ENCODE measurements around the gene ACOT7.

The ACOT7 gene

GRCh38 chr1:6361124-6361775 lies 32.3 kb downstream of the ACOT7 start:
- peak overlapping the region; percentile 43 to 60 for H3K9ac ChIP-seq (ENCODE audit: low read depth in 1 of 2, low read length in 2 of 2)
- no peaks in the 10 kb centered on the region for H3K27me3 ChIP-seq (ENCODE audit: control insufficient read depth in 1 of 2, insufficient read depth in 2 of 2, low read length in 2 of 2)
- H3K4me1 ChIP-seq (ENCODE audit: control insufficient read depth in 1 of 2, insufficient read depth in 2 of 2, low read length in 2 of 2) = peaks cover 45 to 60% of the 10 kb centered on the region in 2 donors
- H3K9me3 ChIP-seq (ENCODE audit: control insufficient read depth in 1 of 2, low read length in 2 of 2) = no peaks in the 10 kb centered on the region
- H3K4me3 ChIP-seq (ENCODE audit: low read depth in 1 of 2, low read length in 2 of 2) = peak overlapping the region in 1 of 2 donors; percentile 9
- H3K27ac ChIP-seq (ENCODE audit: low read depth, low read length) = no peak overlapping the region
- H3K36me3 ChIP-seq (ENCODE audit: control insufficient read depth in 1 of 2, insufficient read depth in 2 of 2, low read length in 2 of 2) = no peaks in the 10 kb centered on the region

- Histone ChIP-seq H3K4me1 (ENCODE audit: control insufficient read depth in 1 of 2, insufficient read depth in 2 of 2, low read length in 2 of 2) (peaks cover 45 to 67% of the 10 kb centered on the region in 2 donors), H3K4me3 (ENCODE audit: low read depth in 1 of 2, low read length in 2 of 2) (peak overlapping the region; percentile 56 to 58), H3K36me3 (ENCODE audit: control insufficient read depth in 1 of 2, insufficient read depth in 2 of 2, low read length in 2 of 2) (peaks cover 0 to 5% of the 10 kb centered on the region in 2 donors), H3K27ac (ENCODE audit: low read depth, low read length) (peak overlapping the region; percentile 90), H3K27me3 (ENCODE audit: control insufficient read depth in 1 of 2, insufficient read depth in 2 of 2, low read length in 2 of 2) (no peaks in the 10 kb centered on the region), H3K9me3 (ENCODE audit: control insufficient read depth in 1 of 2, low read length in 2 of 2) (no peaks in the 10 kb centered on the region), H3K9ac (ENCODE audit: low read depth in 1 of 2, low read length in 2 of 2) (peak overlapping the region; percentile 43 to 60)
These were observed 33.0 kb downstream of the ACOT7 start for GRCh38 chr1:6360517-6361070.

- Histone ChIP-seq H3K36me3 (ENCODE audit: control insufficient read depth in 1 of 2, insufficient read depth in 2 of 2, low read length in 2 of 2) (peaks cover 0 to 5% of the 10 kb centered on the region in 2 donors), H3K9ac (ENCODE audit: low read depth in 1 of 2, low read length in 2 of 2) (peak overlapping the region; percentile 43 to 60), H3K4me3 (ENCODE audit: low read depth in 1 of 2, low read length in 2 of 2) (peak overlapping the region; percentile 56 to 58), H3K27ac (ENCODE audit: low read depth, low read length) (peak overlapping the region; percentile 90), H3K4me1 (ENCODE audit: control insufficient read depth in 1 of 2, insufficient read depth in 2 of 2, low read length in 2 of 2) (peaks cover 45 to 72% of the 10 kb centered on the region in 2 donors), H3K9me3 (ENCODE audit: control insufficient read depth in 1 of 2, low read length in 2 of 2) (no peaks in the 10 kb centered on the region), H3K27me3 (ENCODE audit: control insufficient read depth in 1 of 2, insufficient read depth in 2 of 2, low read length in 2 of 2) (no peaks in the 10 kb centered on the region)
These were observed 33.5 kb downstream of the ACOT7 start for GRCh38 chr1:6360117-6360496.

GRCh38 chr1:6359216-6360116 lies 34.1 kb downstream of the ACOT7 start:
- Histone ChIP-seq H3K4me3 (ENCODE audit: low read depth in 1 of 2, low read length in 2 of 2) (peak overlapping the region; percentile 56 to 58), H3K36me3 (ENCODE audit: control insufficient read depth in 1 of 2, insufficient read depth in 2 of 2, low read length in 2 of 2) (peaks cover 0 to 5% of the 10 kb centered on the region in 2 donors), H3K27ac (ENCODE audit: low read depth, low read length) (peak overlapping the region; percentile 90), H3K4me1 (ENCODE audit: control insufficient read depth in 1 of 2, insufficient read depth in 2 of 2, low read length in 2 of 2) (peaks cover 49 to 77% of the 10 kb centered on the region in 2 donors), H3K9ac (ENCODE audit: low read depth in 1 of 2, low read length in 2 of 2) (peak overlapping the region; percentile 43 to 60), H3K27me3 (ENCODE audit: control insufficient read depth in 1 of 2, insufficient read depth in 2 of 2, low read length in 2 of 2) (no peaks in the 10 kb centered on the region), H3K9me3 (ENCODE audit: control insufficient read depth in 1 of 2, low read length in 2 of 2) (no peaks in the 10 kb centered on the region)

GRCh38 chr1:6358757-6359201 lies 34.8 kb downstream of the ACOT7 start:
- Histone ChIP-seq H3K9me3 (ENCODE audit: control insufficient read depth in 1 of 2, low read length in 2 of 2) (no peaks in the 10 kb centered on the region), H3K4me1 (ENCODE audit: control insufficient read depth in 1 of 2, insufficient read depth in 2 of 2, low read length in 2 of 2) (peaks cover 56 to 84% of the 10 kb centered on the region in 2 donors), H3K27ac (ENCODE audit: low read depth, low read length) (peak overlapping the region; percentile 90), H3K4me3 (ENCODE audit: low read depth in 1 of 2, low read length in 2 of 2) (peak overlapping the region; percentile 56 to 58), H3K27me3 (ENCODE audit: control insufficient read depth in 1 of 2, insufficient read depth in 2 of 2, low read length in 2 of 2) (no peaks in the 10 kb centered on the region), H3K36me3 (ENCODE audit: control insufficient read depth in 1 of 2, insufficient read depth in 2 of 2, low read length in 2 of 2) (peaks cover 0 to 5% of the 10 kb centered on the region in 2 donors), H3K9ac (ENCODE audit: low read depth in 1 of 2, low read length in 2 of 2) (peak overlapping the region; percentile 43 to 60)

- peak overlapping the region; percentile 43 to 60 for H3K9ac ChIP-seq (ENCODE audit: low read depth in 1 of 2, low read length in 2 of 2)
- H3K36me3 ChIP-seq (ENCODE audit: control insufficient read depth in 1 of 2, insufficient read depth in 2 of 2, low read length in 2 of 2) = peaks cover 0 to 5% of the 10 kb centered on the region in 2 donors
- peak overlapping the region; percentile 56 to 58 for H3K4me3 ChIP-seq (ENCODE audit: low read depth in 1 of 2, low read length in 2 of 2)
- peak overlapping the region; percentile 90 for H3K27ac ChIP-seq (ENCODE audit: low read depth, low read length)
- peaks cover 62 to 86% of the 10 kb centered on the region in 2 donors for H3K4me1 ChIP-seq (ENCODE audit: control insufficient read depth in 1 of 2, insufficient read depth in 2 of 2, low read length in 2 of 2)
- no peaks in the 10 kb centered on the region for H3K27me3 ChIP-seq (ENCODE audit: control insufficient read depth in 1 of 2, insufficient read depth in 2 of 2, low read length in 2 of 2)
- H3K9me3 ChIP-seq (ENCODE audit: control insufficient read depth in 1 of 2, low read length in 2 of 2) = no peaks in the 10 kb centered on the region
These were observed 35.4 kb downstream of the ACOT7 start for GRCh38 chr1:6358144-6358624.

GRCh38 chr1:6357243-6357936 lies 36.2 kb downstream of the ACOT7 start:
- Histone ChIP-seq H3K9me3 (ENCODE audit: control insufficient read depth in 1 of 2, low read length in 2 of 2) (no peaks in the 10 kb centered on the region), H3K27ac (ENCODE audit: low read depth, low read length) (no peak overlapping the region), H3K4me1 (ENCODE audit: control insufficient read depth in 1 of 2, insufficient read depth in 2 of 2, low read length in 2 of 2) (peaks cover 62 to 91% of the 10 kb centered on the region in 2 donors), H3K27me3 (ENCODE audit: control insufficient read depth in 1 of 2, insufficient read depth in 2 of 2, low read length in 2 of 2) (no peaks in the 10 kb centered on the region), H3K36me3 (ENCODE audit: control insufficient read depth in 1 of 2, insufficient read depth in 2 of 2, low read length in 2 of 2) (peaks cover 0 to 5% of the 10 kb centered on the region in 2 donors), H3K4me3 (ENCODE audit: low read depth in 1 of 2, low read length in 2 of 2) (peak overlapping the region in 1 of 2 donors; percentile 16), H3K9ac (ENCODE audit: low read depth in 1 of 2, low read length in 2 of 2) (no peak overlapping the region)

- Histone ChIP-seq H3K9me3 (ENCODE audit: control insufficient read depth in 1 of 2, low read length in 2 of 2) (no peaks in the 10 kb centered on the region), H3K27me3 (ENCODE audit: control insufficient read depth in 1 of 2, insufficient read depth in 2 of 2, low read length in 2 of 2) (no peaks in the 10 kb centered on the region), H3K27ac (ENCODE audit: low read depth, low read length) (no peak overlapping the region), H3K9ac (ENCODE audit: low read depth in 1 of 2, low read length in 2 of 2) (no peak overlapping the region), H3K4me1 (ENCODE audit: control insufficient read depth in 1 of 2, insufficient read depth in 2 of 2, low read length in 2 of 2) (peaks cover 64 to 89% of the 10 kb centered on the region in 2 donors), H3K4me3 (ENCODE audit: low read depth in 1 of 2, low read length in 2 of 2) (no peak overlapping the region), H3K36me3 (ENCODE audit: control insufficient read depth in 1 of 2, insufficient read depth in 2 of 2, low read length in 2 of 2) (peaks cover 0 to 5% of the 10 kb centered on the region in 2 donors)
These were observed 37.9 kb downstream of the ACOT7 start for GRCh38 chr1:6355621-6356020.

- no peaks in the 10 kb centered on the region for H3K27me3 ChIP-seq (ENCODE audit: control insufficient read depth in 1 of 2, insufficient read depth in 2 of 2, low read length in 2 of 2)
- peaks cover 0 to 5% of the 10 kb centered on the region in 2 donors for H3K36me3 ChIP-seq (ENCODE audit: control insufficient read depth in 1 of 2, insufficient read depth in 2 of 2, low read length in 2 of 2)
- H3K4me3 ChIP-seq (ENCODE audit: low read depth in 1 of 2, low read length in 2 of 2) = peak overlapping the region in 1 of 2 donors; percentile 40
- H3K4me1 ChIP-seq (ENCODE audit: control insufficient read depth in 1 of 2, insufficient read depth in 2 of 2, low read length in 2 of 2) = peaks cover 56 to 83% of the 10 kb centered on the region in 2 donors
- no peak overlapping the region for H3K27ac ChIP-seq (ENCODE audit: low read depth, low read length)
- H3K9ac ChIP-seq (ENCODE audit: low read depth in 1 of 2, low read length in 2 of 2) = no peak overlapping the region
- no peaks in the 10 kb centered on the region for H3K9me3 ChIP-seq (ENCODE audit: control insufficient read depth in 1 of 2, low read length in 2 of 2)
These were observed 38.8 kb downstream of the ACOT7 start for GRCh38 chr1:6354659-6355317.

Measured in duodenal mucosa (tissue), 2 donors.